Activated CD4-positive, alpha-beta memory T cell treated with anti-CD3 and anti-CD28 coated beads for 36 hours (primary cell): ENCODE results near the gene CHSY3. TPM values are rescaled to one million over a fixed set of nuclear protein-coding genes. Genes with fewer than 3 reads are reported as not detected.
"Not testable (repeated sequence)": the region's sequence is repeated elsewhere in the genome, so short reads cannot be mapped to it uniquely, and the experiment has no call there.

Experiments
- CTCF ChIA-PET: fragments of 350-600 bp; sonication (Branson Sonifier 250); formaldehyde crosslinking; loops from one replicate; lab custom pipeline; 2021; ENCODE audit warnings: antibody characterized with exemption, inconsistent platforms; lab: Charles Lee
- POLR2A ChIA-PET: fragments of 350-600 bp; sonication (Branson Sonifier 250); formaldehyde crosslinking; loops from one replicate; lab custom pipeline; 2021; ENCODE audit warnings: antibody characterized with exemption; lab: Charles Lee
- DNase-seq: peaks from one replicate; pipeline ENCODE4 v3.0.0-alpha.2; 2020
- H3K27ac Mint-ChIP-seq: one replicate; pipeline ENCODE4 v1.8.0; 2021; ENCODE audit warnings: mixed read lengths
- H3K27me3 Mint-ChIP-seq: one replicate; pipeline ENCODE4 v1.8.0; 2021; ENCODE audit warnings: mixed read lengths
- H3K36me3 Mint-ChIP-seq: one replicate; pipeline ENCODE4 v1.8.0; 2021; ENCODE audit warnings: mixed read lengths
- H3K4me1 Mint-ChIP-seq: one replicate; pipeline ENCODE4 v1.8.0; 2021; ENCODE audit warnings: low read depth, mixed read lengths
- H3K4me3 Mint-ChIP-seq: one replicate; pipeline ENCODE4 v1.8.0; 2021; ENCODE audit warnings: mild to moderate bottlenecking, mixed read lengths
- H3K9me3 Mint-ChIP-seq: one replicate; pipeline ENCODE4 v1.8.0; 2021; ENCODE audit warnings: mixed read lengths
- intact Hi-C: fragments of 100-400 bp; cut with micrococcal nuclease; formaldehyde crosslinking; loops from one replicate; pipeline ENCODE4 v1.15.1; 2023
- total RNA-seq, 2 experiments: library from RNA; stranded (reverse); gene quantifications; one replicate each; pipeline ENCODE4 v1.2.3, GENCODE V29; 2021

The CHSY3 gene
- total RNA-seq, 2 experiments from 2014 or later: not detected

DNA sequence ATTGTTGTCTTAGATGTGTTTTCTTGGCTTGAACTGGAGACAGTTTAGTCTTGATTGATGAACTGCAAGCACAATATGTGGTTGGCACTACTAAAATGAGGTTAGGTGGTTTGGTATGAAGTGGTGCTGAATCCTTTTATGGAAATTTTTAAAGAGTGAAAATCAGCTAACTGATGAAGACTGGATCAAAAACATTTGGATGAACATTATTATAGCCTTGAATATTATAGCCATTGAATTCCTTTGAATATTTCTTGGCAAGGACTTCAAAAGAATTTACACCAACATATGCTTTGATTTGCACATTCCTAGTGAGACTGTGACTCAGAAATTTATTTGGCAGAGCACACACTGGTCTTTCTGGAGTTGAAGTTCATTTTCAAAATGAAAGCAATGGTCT, 318.3 kb downstream of the CHSY3 start:
- CTCF ChIA-PET: no interaction called here
- Mint-ChIP-seq H3K27ac (no peak overlapping the region), H3K4me3 (no peak overlapping the region), H3K9me3 (peaks cover 6% of the 10 kb centered on the region), H3K4me1 (no peaks in the 10 kb centered on the region), H3K36me3 (no peaks in the 10 kb centered on the region), H3K27me3 (no peaks in the 10 kb centered on the region)
- POLR2A ChIA-PET: no interaction called here
- no peak for DNase-seq
- intact Hi-C loops: no loop called here

- H3K4me1 Mint-ChIP-seq, H3K36me3 Mint-ChIP-seq, H3K9me3 Mint-ChIP-seq, POLR2A ChIA-PET, H3K4me3 Mint-ChIP-seq, CTCF ChIA-PET, intact Hi-C loops, DNase-seq, H3K27me3 Mint-ChIP-seq, H3K27ac Mint-ChIP-seq: not testable (repeated sequence)
These were observed 322.3 kb downstream of the CHSY3 start for GRCh38 chr5:130226556-130226955.

- POLR2A ChIA-PET: no interaction called here
- Mint-ChIP-seq H3K36me3 (no peaks in the 10 kb centered on the region), H3K4me3 (no peak overlapping the region), H3K9me3 (peaks cover 6% of the 10 kb centered on the region), H3K27ac (no peak overlapping the region), H3K4me1 (no peaks in the 10 kb centered on the region), H3K27me3 (no peaks in the 10 kb centered on the region)
- CTCF ChIA-PET: no interaction called here
- no peak for DNase-seq
- intact Hi-C loops: no loop called here
These were observed 323.4 kb downstream of the CHSY3 start for GRCh38 chr5:130227699-130228098.

GRCh38 chr5:130231786-130232185, 327.5 kb downstream of the CHSY3 start:
- CTCF ChIA-PET: no interaction called here
- intact Hi-C loops: no loop called here
- no peak overlapping the region for H3K27ac Mint-ChIP-seq
- H3K4me3 Mint-ChIP-seq: no peak overlapping the region
- DNase-seq: no peak
- H3K36me3 Mint-ChIP-seq: no peaks in the 10 kb centered on the region
- no peaks in the 10 kb centered on the region for H3K27me3 Mint-ChIP-seq
- H3K9me3 Mint-ChIP-seq: peaks cover 7% of the 10 kb centered on the region
- H3K4me1 Mint-ChIP-seq: no peaks in the 10 kb centered on the region
- POLR2A ChIA-PET: no interaction called here

DNA sequence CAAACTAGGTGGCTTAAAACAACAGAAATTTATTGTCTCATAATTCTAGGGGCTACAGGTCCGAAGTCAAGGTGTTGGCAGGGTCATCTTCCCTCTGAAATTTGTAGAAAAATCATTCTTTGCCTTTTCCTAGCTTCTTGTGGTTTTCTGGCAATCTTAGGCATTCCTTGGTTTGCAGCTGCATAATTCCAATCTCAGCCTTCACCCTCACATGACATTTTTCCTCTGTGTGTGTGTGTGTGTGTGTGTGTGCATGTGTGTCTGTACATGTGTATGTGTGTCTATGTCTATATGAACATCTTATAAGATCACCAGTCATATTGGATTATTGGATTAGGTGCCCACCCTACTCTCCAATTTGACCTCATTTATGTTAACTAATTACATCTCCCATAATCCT, 330.6 kb downstream of the CHSY3 start:
- Mint-ChIP-seq H3K36me3 (no peaks in the 10 kb centered on the region), H3K4me1 (no peaks in the 10 kb centered on the region), H3K4me3 (no peak overlapping the region), H3K27ac (no peak overlapping the region), H3K27me3 (no peaks in the 10 kb centered on the region), H3K9me3 (peaks cover 4% of the 10 kb centered on the region)
- no peak for DNase-seq
- intact Hi-C loops: no loop called here
- POLR2A ChIA-PET: no interaction called here
- CTCF ChIA-PET: no interaction called here

Other genes with a start within 250 kb of the CHSY3 start
- gene MINAR2, start 156.4 kb upstream of the CHSY3 start, total RNA-seq: not detected